Adrenal gland (tissue), 5 donors: ENCODE results near the gene TTYH2.

Experiments
- CTCF ChIP-seq, 6 experiments: fragments of 450-650 bp in 4 of 6; fragments of 200-600 bp in 2 of 6; sonication (generic) in 1 of 6; IDR thresholded peaks; 1 replicate in 5 of 6; 2 replicates in 1 of 6; pipeline versions ENCODE4 v1.5.1 to v1.8.0; 2016 to 2021; ENCODE audit warnings: antibody characterized with exemption in 6 of 6, mild to moderate bottlenecking in 2 of 6, moderate library complexity in 1 of 6
- POLR2A ChIP-seq, 2 donors: fragments of 450-650 bp; IDR thresholded peaks; one replicate each; pipeline ENCODE4 v1.6.1; 2017; ENCODE audit warnings: antibody characterized with exemption in 2 of 2, mild to moderate bottlenecking in 2 of 2, moderate library complexity in 1 of 2
- donor health status: DM: no; HTN: no; CAD: no.

DNA sequence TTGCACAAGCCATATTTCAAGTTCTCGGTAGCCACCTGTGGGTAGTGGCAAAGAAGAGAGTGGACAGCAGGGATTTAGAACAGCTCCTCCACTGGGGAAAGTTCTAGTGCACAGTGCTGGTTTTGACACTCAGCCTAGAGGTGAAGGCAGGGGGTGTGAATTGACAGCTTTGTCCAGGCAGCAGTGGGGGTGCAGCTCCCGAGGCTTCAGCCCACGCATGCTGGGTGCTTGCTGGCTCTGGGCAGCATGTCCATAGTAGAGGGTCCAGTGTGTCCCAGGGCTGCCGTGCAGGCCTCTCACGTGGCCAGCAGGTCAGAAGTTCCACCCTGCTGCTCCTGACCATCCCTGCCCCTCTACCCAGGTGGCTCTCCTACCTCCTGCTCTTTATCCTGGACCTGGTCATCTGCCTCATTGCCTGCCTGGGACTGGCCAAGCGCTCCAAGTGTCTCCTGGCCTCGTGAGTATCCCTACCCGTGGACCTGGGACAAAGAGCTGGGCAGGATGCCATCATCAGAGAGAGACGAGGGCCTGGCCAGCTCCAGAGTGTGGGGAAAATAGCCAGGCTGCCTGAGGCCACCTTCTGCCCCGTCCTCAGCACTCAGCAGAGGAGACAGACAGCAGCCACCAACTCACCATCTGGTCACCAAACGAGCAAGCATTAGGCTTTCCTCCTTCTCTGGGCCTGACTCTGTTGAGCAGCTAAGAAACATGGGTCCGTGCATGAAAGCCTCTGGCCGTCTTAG, 29.8 kb downstream of the TTYH2 start:
- no peak for TF ChIP-seq CTCF (IDR thresholded peaks at IDR 0.05)
- TF ChIP-seq POLR2A (IDR thresholded peaks at IDR 0.05): no peak
